Measurements from ENCODE around the gene SERPINB7. TPM values are rescaled to one million over a fixed set of nuclear protein-coding genes. Genes with fewer than 3 reads are reported as not detected.

Gene SERPINB7
- total RNA-seq, 4 donors from 2014 or later = not detected

DNA sequence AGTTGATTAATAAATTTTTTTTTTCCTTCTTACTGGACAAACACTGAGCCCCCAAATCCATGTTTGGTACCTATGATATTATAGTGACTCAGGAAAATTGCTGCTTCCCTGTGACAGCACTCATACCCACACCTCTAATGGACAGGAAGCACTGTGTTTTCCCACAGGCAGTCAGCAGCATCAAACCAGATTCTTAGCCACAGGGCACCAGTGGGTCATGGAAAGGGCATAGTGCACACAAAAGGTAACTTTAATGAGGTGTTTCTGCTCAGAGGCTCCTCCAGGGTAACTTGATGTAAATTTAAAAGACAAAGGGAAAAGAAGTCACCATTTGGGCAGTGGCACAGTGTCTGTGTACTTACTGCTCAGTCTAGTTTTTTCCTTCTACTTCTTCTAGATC is 38.3 kb upstream of the SERPINB7 start:
- in situ Hi-C loops (cut with MboI; ENCODE audit: low pct_ligation_motif_present in 1 of 4, low pct_unique_long_range_greater_than_20kb in 1 of 4, low sequenced_read_pairs in 3 of 4) = no loop called here

DNA sequence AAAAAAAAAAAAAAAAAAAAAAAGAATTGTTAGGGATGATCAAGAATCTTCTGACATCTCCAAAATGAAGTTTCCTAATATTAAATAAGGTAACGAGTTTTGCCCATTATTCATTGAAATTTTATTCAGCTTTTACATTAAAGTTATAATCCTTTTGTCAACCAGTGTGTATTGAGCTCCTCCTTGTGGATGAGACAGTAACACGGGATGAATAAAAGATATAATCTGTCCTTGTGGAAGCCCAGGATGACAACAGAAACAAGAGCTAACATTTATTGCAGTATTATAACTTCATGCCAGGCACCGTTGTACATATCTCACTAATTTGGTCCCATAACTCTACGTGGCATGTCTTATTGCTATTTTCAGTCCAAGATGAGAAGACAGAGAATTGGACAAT is 33.4 kb upstream of the SERPINB7 start:
- Histone ChIP-seq H3K27ac (no peak overlapping the region), H3K27me3 (no peaks in the 10 kb centered on the region), H3K36me3 (no peaks in the 10 kb centered on the region), H3K4me1 (no peaks in the 10 kb centered on the region), H3K9me3 (no peaks in the 10 kb centered on the region), H3K4me3 (no peak overlapping the region)
- no peak for DNase-seq
- intact Hi-C loops (cut with DNase I; ENCODE audit: low total_unique reads) = no loop called here
- WGBS, 2 donors (ENCODE audit: low coverage in 1 of 2) = 37 to 49% methylated on average over 3 to 4 of the region's 4 CpGs
- in situ Hi-C loops (cut with MboI; ENCODE audit: low pct_ligation_motif_present in 1 of 4, low pct_unique_long_range_greater_than_20kb in 1 of 4, low sequenced_read_pairs in 3 of 4) = no loop called here
- TF ChIP-seq, protein P1, sequence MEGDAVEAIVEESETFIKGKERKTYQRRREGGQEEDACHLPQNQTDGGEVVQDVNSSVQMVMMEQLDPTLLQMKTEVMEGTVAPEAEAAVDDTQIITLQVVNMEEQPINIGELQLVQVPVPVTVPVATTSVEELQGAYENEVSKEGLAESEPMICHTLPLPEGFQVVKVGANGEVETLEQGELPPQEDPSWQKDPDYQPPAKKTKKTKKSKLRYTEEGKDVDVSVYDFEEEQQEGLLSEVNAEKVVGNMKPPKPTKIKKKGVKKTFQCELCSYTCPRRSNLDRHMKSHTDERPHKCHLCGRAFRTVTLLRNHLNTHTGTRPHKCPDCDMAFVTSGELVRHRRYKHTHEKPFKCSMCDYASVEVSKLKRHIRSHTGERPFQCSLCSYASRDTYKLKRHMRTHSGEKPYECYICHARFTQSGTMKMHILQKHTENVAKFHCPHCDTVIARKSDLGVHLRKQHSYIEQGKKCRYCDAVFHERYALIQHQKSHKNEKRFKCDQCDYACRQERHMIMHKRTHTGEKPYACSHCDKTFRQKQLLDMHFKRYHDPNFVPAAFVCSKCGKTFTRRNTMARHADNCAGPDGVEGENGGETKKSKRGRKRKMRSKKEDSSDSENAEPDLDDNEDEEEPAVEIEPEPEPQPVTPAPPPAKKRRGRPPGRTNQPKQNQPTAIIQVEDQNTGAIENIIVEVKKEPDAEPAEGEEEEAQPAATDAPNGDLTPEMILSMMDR (IDR thresholded peaks at IDR 0.05) = no peak
- TF ChIP-seq POLR2AphosphoS5 (IDR thresholded peaks at IDR 0.05) (no peak), EP300 (IDR thresholded peaks at IDR 0.05; ENCODE audit: low read depth) (no peak), POLR2A (IDR thresholded peaks at IDR 0.05) (no peak)

More for the DNA sequence above, 38.3 kb upstream of the SERPINB7 start:
- Histone ChIP-seq H3K27ac (no peak overlapping the region), H3K36me3 (no peaks in the 10 kb centered on the region), H3K4me3 (no peak overlapping the region), H3K27me3 (no peaks in the 10 kb centered on the region), H3K9me3 (no peaks in the 10 kb centered on the region), H3K4me1 (no peaks in the 10 kb centered on the region)
- intact Hi-C loops (cut with DNase I; ENCODE audit: low total_unique reads) = no loop called here
- no peak for DNase-seq
- no peak for TF ChIP-seq POLR2A (IDR thresholded peaks at IDR 0.05)
- no peak for TF ChIP-seq EP300 (IDR thresholded peaks at IDR 0.05; ENCODE audit: low read depth)
- no peak for TF ChIP-seq POLR2AphosphoS5 (IDR thresholded peaks at IDR 0.05)
- TF ChIP-seq, protein P1 (IDR thresholded peaks at IDR 0.05) = no peak

DNA sequence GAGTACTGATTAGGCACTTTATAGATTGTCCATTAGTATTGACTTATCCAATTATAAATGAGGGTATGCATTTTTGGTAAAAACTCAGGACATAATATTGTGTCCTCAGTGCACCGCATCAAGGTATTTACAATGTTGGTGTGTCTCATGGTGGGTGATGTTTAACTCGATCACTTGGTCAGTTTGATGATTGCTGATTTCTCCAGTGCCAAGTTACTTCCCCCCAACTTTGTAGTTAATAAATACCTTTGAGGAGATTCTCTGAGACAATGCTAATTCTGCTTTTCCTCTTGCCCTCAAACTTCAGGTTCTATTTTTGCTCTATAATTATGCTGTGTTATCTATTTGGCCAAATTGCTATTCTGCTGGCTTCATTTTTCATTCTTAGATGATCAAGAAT is 28.2 kb upstream of the SERPINB7 start:
- no peak overlapping the region for H3K4me3 ChIP-seq
- in situ Hi-C loops (cut with MboI; ENCODE audit: low pct_ligation_motif_present in 1 of 4, low pct_unique_long_range_greater_than_20kb in 1 of 4, low sequenced_read_pairs in 3 of 4) (no loop called here), intact Hi-C loops (cut with DNase I; ENCODE audit: low total_unique reads) (no loop called here)
- H3K27me3 ChIP-seq = no peaks in the 10 kb centered on the region
- no peak for DNase-seq
- H3K36me3 ChIP-seq = no peaks in the 10 kb centered on the region
- 67 to 85% methylated on average over 1 to 2 of the region's 2 CpGs for WGBS, 2 donors (ENCODE audit: low coverage in 1 of 2)
- H3K27ac ChIP-seq = no peak overlapping the region
- H3K4me1 ChIP-seq = no peaks in the 10 kb centered on the region
- no peaks in the 10 kb centered on the region for H3K9me3 ChIP-seq
- TF ChIP-seq, protein P1 (IDR thresholded peaks at IDR 0.05) = no peak
- TF ChIP-seq POLR2AphosphoS5 (IDR thresholded peaks at IDR 0.05) (no peak), EP300 (IDR thresholded peaks at IDR 0.05; ENCODE audit: low read depth) (no peak), POLR2A (IDR thresholded peaks at IDR 0.05) (no peak)

DNA sequence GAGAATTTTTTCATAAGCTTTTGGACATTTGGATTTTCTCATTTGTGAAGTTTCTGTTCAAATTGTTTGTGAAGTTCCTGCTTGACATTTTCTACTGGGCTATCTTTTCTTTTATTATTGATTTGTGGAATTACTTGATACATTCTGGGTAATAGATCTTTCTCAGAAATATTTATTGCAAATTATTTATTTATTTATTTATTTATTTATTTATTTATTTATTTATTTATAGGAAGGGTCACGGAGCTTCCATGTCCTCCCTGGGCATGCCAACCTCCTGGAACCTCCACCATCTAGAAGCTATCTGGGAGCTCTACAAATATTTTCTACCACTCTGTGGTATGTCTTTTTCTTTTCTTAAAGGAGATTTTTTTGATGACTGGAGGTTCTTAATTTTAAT is 25.7 kb upstream of the SERPINB7 start:
- no peak overlapping the region for H3K27ac ChIP-seq
- 61 to 67% methylated on average over 1 of the region's 1 CpG for WGBS, 2 donors (ENCODE audit: low coverage in 1 of 2)
- no peaks in the 10 kb centered on the region for H3K9me3 ChIP-seq
- no peaks in the 10 kb centered on the region for H3K27me3 ChIP-seq
- no peak overlapping the region for H3K4me3 ChIP-seq
- no peaks in the 10 kb centered on the region for H3K36me3 ChIP-seq
- no peak for DNase-seq
- intact Hi-C loops (cut with DNase I; ENCODE audit: low total_unique reads) = no loop called here
- TF ChIP-seq EP300 (IDR thresholded peaks at IDR 0.05; ENCODE audit: low read depth) (no peak), POLR2A (IDR thresholded peaks at IDR 0.05) (no peak), POLR2AphosphoS5 (IDR thresholded peaks at IDR 0.05) (no peak)
- TF ChIP-seq, protein P1 (IDR thresholded peaks at IDR 0.05) = no peak
- H3K4me1 ChIP-seq = no peaks in the 10 kb centered on the region
- in situ Hi-C loops (cut with MboI; ENCODE audit: low pct_ligation_motif_present in 1 of 4, low pct_unique_long_range_greater_than_20kb in 1 of 4, low sequenced_read_pairs in 3 of 4) = no loop called here
